ENCODE data around the gene HDAC10. TPM values are rescaled to one million over a fixed set of nuclear protein-coding genes. Genes with fewer than 3 reads are reported as not detected.
A peak's percentile ranks its signal among the peaks of the same experiment; 100 is the strongest.

HDAC10 gene
- total RNA-seq, 4 donors from 2014 or later: 10.2 to 19.5 (median 17.4) TPM

- H3K4me3 ChIP-seq: no peak overlapping the region
- TF ChIP-seq POLR2AphosphoS5 (IDR thresholded peaks at IDR 0.05): no peak
- H3K9me3 ChIP-seq: no peaks in the 10 kb centered on the region
- H3K27ac ChIP-seq (replicated peaks in 1 of 4): no peak overlapping the region
- peaks cover 39 to 80% (median 65%) of the 10 kb centered on the region in 4 donors for H3K4me1 ChIP-seq
- intact Hi-C loops (cut with DNase I): loop anchor here (10.0 kb wide), 1 partner anchor 226 kb away; the partner anchor contains the start of gene SBF1
- DNase-seq (ENCODE audit: extremely low spot score): no peak
- WGBS: 86% methylated on average over 12 of the region's 29 CpGs
- no peaks in the 10 kb centered on the region for H3K27me3 ChIP-seq
- peaks cover 0 to 22% (median 10%) of the 10 kb centered on the region in 4 donors for H3K36me3 ChIP-seq
Measured at GRCh38 chr22:50248196-50249081, 2.6 kb downstream of the HDAC10 start.

GRCh38 chr22:50247748-50248147 is 3.3 kb downstream of the HDAC10 start:
- intact Hi-C loops (cut with DNase I): loop anchor here (10.0 kb wide), 1 partner anchor 227 kb away; the partner anchor contains the start of gene SBF1
- H3K4me1 ChIP-seq: peaks cover 45 to 87% (median 72%) of the 10 kb centered on the region in 4 donors
- 89% methylated on average over 3 of the region's 16 CpGs for WGBS

GRCh38 chr22:50246242-50247175 is 4.6 kb downstream of the HDAC10 start:
- WGBS: 77% methylated on average over 19 of the region's 20 CpGs
- peaks cover 52 to 90% (median 76%) of the 10 kb centered on the region in 4 donors for H3K4me1 ChIP-seq
- intact Hi-C loops (cut with DNase I): loop anchor here (10.0 kb wide), 1 partner anchor 228 kb away; the partner anchor contains the start of gene SBF1
- peak overlapping the region in 1 of 4 donors; percentile 97 for H3K27ac ChIP-seq (replicated peaks in 1 of 4)
- peaks cover 0 to 22% (median 10%) of the 10 kb centered on the region in 4 donors for H3K36me3 ChIP-seq
- no peak for DNase-seq (ENCODE audit: extremely low spot score)
- TF ChIP-seq POLR2AphosphoS5 (IDR thresholded peaks at IDR 0.05) (no peak), CTCF (IDR thresholded peaks at IDR 0.05) (no peak), POLR2A (IDR thresholded peaks at IDR 0.05; ENCODE audit: low read depth) (no peak), EP300 (IDR thresholded peaks at IDR 0.05) (no peak)
- H3K4me3 ChIP-seq: no peak overlapping the region
- no peaks in the 10 kb centered on the region for H3K9me3 ChIP-seq
- H3K27me3 ChIP-seq: no peaks in the 10 kb centered on the region

More at GRCh38 chr22:50247748-50248147, 3.3 kb downstream of the HDAC10 start:
- H3K36me3 ChIP-seq: peaks cover 0 to 22% (median 10%) of the 10 kb centered on the region in 4 donors
- no peak overlapping the region for H3K4me3 ChIP-seq
- no peak for TF ChIP-seq EP300 (IDR thresholded peaks at IDR 0.05)
- TF ChIP-seq POLR2AphosphoS5 (IDR thresholded peaks at IDR 0.05): peak in 1 of 2 donors; percentile 8
- H3K9me3 ChIP-seq: no peaks in the 10 kb centered on the region
- DNase-seq (ENCODE audit: extremely low spot score): no peak
- no peaks in the 10 kb centered on the region for H3K27me3 ChIP-seq
- H3K27ac ChIP-seq (replicated peaks in 1 of 4): no peak overlapping the region

- WGBS: 2% methylated on average over 17 of the region's 53 CpGs
- no peaks in the 10 kb centered on the region for H3K9me3 ChIP-seq
- H3K4me3 ChIP-seq: peak overlapping the region; percentile 79 to 93 (median 86)
- intact Hi-C loops (cut with DNase I): loop anchor here (10.0 kb wide), 1 partner anchor 229 kb away; the partner anchor contains the start of gene SBF1
- no peak for DNase-seq (ENCODE audit: extremely low spot score)
- peaks cover 57 to 90% (median 77%) of the 10 kb centered on the region in 4 donors for H3K4me1 ChIP-seq
- TF ChIP-seq EP300 (IDR thresholded peaks at IDR 0.05) (no peak), CTCF (IDR thresholded peaks at IDR 0.05) (no peak), POLR2A (IDR thresholded peaks at IDR 0.05; ENCODE audit: low read depth) (no peak)
- peaks cover 0 to 26% (median 10%) of the 10 kb centered on the region in 4 donors for H3K36me3 ChIP-seq
- H3K27ac ChIP-seq (replicated peaks in 1 of 4): peak overlapping the region; percentile 89 to 97 (median 96)
- H3K27me3 ChIP-seq: no peaks in the 10 kb centered on the region
Measured at GRCh38 chr22:50245214-50246072, 5.6 kb downstream of the HDAC10 start.
